Left lung (tissue), 10 donors: ENCODE measurements around the gene UCP2. TPM values are rescaled to one million over a fixed set of nuclear protein-coding genes. Genes with fewer than 3 reads are reported as not detected.

Experiments used
- ATAC-seq: fragments of 200-7000 bp; cut with Tn5 transposase; one replicate; pipeline ENCODE4 v1.9.1; 2020; ENCODE audit warnings: moderate library complexity
- DNase-seq, 4 donors: peaks; one replicate each; pipeline ENCODE4 v3.0.0-alpha.2; 2013 to 2020
- H3K27ac ChIP-seq, 2 donors: fragments of 200-600 bp; sonication (generic) in 1 of 2; one replicate each; pipeline versions ENCODE4 v1.5.0 to v1.8.0; 2020 to 2021
- H3K27me3 ChIP-seq, 2 donors: fragments of 200-600 bp; sonication (generic) in 1 of 2; one replicate each; pipeline versions ENCODE4 v1.5.0 to v1.8.0; 2020 to 2021
- H3K36me3 ChIP-seq, 2 donors: fragments of 200-600 bp; sonication (generic) in 1 of 2; one replicate each; pipeline versions ENCODE4 v1.5.0 to v1.8.0; 2020 to 2021
- H3K4me1 ChIP-seq, 2 donors: fragments of 200-600 bp; one replicate each; pipeline ENCODE4 v1.8.0; 2021
- H3K4me3 ChIP-seq, 2 donors: fragments of 200-600 bp; sonication (generic) in 1 of 2; one replicate each; pipeline versions ENCODE4 v1.5.0 to v1.8.0; 2020 to 2021; ENCODE audit warnings: mild to moderate bottlenecking in 1 of 2
- H3K9me3 ChIP-seq, 2 donors: fragments of 200-600 bp; sonication (generic) in 1 of 2; one replicate each; pipeline versions ENCODE4 v1.5.0 to v1.8.0; 2020 to 2021
- intact Hi-C, 2 donors: fragments of 100-400 bp; cut with DNase I; formaldehyde crosslinking; loops; one replicate each; pipeline versions ENCODE4 v1.11.2 to v1.14.2; 2022
- polyA plus RNA-seq, 6 donors: library from polyadenylated mRNA; unstranded; fragments of 120-200 nt; gene quantifications; one replicate each; pipeline ENCODE4 v1.2.1, GENCODE V29; 2013; ENCODE audit not compliant: insufficient read length in 6 of 6
- total RNA-seq, 2 donors: library from RNA; stranded (reverse); fragmentation: NEBNext Ultra II Directional; extraction: Animal tissue kit (Norgen Biotek cat#: 25700); gene quantifications; one replicate each; pipeline ENCODE4 v1.2.1, GENCODE V29; 2021
- TF ChIP-seq, protein P1 (sequence below), 2 donors: fragments of 200-600 bp; sonication (generic) in 1 of 2; IDR thresholded peaks; one replicate each; pipeline versions ENCODE4 v1.5.0 to v1.8.0; 2021; ENCODE audit warnings: antibody characterized with exemption in 2 of 2
- donor health status: DM: no; HTN: yes; CAD: no.
- donor health status: DM: no; HTN: no; CAD: no.

Gene UCP2
- total and polyA plus RNA-seq, 8 donors = 35.3 to 142 (median 42.6) TPM

DNA sequence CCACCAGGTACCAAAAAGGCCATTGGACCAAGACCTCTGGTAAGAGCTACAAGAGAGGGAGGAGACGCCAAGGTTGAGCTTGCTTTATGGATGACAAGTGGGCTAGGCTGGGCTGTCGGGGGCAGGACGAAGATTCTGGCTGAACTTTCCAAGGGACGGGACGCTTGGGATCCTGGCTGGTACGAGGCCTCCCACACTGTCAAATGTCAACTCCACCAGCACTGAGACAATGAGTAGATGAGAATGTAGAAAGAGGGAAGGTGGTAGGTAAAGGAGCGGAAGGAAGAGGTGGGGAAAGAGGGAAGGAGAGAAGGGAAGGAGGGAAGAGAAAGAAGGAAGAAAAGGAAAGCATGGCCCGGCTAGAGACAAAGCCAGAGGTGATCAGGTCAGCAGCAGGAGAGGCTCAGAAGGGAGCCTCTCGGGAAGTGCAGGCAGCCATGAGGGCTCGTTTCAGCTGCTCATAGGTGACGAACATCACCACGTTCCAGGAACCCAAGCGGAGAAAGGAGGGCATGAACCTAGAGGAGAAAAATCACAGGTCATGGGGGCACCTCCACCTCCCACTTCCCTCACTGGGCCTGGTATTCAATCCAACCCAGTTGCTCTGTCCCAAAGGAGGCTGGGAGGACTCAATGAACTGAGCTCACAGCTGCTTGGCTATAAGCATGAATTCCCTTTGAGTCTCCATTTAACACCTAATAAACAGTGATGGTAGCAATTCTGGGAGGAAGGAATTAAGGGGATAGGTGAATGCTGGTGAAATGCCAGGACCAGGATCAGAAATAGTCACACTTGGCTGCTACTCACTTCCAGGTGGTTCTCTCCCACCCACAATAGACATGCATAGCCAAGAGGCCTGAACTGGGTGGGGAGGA is 7.8 kb downstream of the UCP2 start:
- Histone ChIP-seq H3K27ac (no peak overlapping the region), H3K9me3 (no peaks in the 10 kb centered on the region), H3K4me3 (no peak overlapping the region), H3K4me1 (peaks cover 0 to 54% of the 10 kb centered on the region in 2 donors), H3K27me3 (no peaks in the 10 kb centered on the region), H3K36me3 (peaks cover 0 to 56% of the 10 kb centered on the region in 2 donors)
- TF ChIP-seq, protein P1, sequence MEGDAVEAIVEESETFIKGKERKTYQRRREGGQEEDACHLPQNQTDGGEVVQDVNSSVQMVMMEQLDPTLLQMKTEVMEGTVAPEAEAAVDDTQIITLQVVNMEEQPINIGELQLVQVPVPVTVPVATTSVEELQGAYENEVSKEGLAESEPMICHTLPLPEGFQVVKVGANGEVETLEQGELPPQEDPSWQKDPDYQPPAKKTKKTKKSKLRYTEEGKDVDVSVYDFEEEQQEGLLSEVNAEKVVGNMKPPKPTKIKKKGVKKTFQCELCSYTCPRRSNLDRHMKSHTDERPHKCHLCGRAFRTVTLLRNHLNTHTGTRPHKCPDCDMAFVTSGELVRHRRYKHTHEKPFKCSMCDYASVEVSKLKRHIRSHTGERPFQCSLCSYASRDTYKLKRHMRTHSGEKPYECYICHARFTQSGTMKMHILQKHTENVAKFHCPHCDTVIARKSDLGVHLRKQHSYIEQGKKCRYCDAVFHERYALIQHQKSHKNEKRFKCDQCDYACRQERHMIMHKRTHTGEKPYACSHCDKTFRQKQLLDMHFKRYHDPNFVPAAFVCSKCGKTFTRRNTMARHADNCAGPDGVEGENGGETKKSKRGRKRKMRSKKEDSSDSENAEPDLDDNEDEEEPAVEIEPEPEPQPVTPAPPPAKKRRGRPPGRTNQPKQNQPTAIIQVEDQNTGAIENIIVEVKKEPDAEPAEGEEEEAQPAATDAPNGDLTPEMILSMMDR (IDR thresholded peaks at IDR 0.05) = no peak
- no peak for DNase-seq
- no peak for ATAC-seq
- intact Hi-C loops = loop anchor here in 1 of 2 donors (10.0 kb wide), 1 partner anchor 60 kb away; no protein-coding TSS in a partner anchor

DNA sequence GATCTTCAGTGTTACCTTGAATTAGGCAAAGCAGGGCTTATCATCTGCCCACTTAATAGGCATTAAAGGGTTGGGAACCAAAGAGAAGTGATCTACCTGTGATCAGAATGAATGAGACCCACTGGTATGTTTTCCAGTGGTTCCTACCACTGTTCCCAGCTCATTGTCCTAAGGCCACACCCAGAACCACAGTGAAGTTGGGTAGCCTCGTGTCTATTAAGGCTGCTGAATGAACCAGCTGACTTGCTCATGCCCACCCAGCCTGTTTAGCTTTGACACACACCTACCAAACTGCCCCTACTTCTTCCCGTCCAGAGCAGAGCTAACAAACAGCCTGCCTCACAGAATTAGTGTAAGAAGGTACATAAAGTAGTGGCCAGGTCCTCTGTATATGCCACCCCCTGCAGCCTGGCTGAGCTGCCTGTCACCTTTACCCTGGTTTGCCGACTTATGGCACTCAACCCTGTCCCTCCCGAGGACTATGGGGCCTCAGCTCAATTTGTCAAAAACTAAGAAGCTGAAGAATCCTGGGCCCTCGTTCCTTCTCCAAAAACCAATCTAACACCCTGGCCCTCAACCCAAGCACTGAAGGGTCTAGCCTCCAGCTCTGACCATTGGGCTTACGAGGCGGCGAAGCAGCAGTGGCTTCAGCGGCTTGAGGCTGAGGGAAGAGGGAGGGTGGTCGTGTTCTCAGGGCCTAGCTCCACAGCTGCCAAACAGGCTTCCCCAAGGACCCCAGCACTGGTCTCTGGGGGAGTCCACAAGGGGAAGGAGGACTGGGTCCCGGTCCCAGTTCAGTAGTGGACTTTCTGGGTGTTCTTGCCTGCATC is 9.8 kb downstream of the UCP2 start:
- ATAC-seq (no peak), DNase-seq (no peak)
- no peak overlapping the region for H3K27ac ChIP-seq
- TF ChIP-seq, protein P1 (IDR thresholded peaks at IDR 0.05) = no peak
- H3K4me3 ChIP-seq = no peak overlapping the region
- intact Hi-C loops = loop anchor here in 1 of 2 donors (10.0 kb wide), 1 partner anchor 62 kb away; no protein-coding TSS in a partner anchor
- H3K36me3 ChIP-seq = peaks cover 0 to 37% of the 10 kb centered on the region in 2 donors
- H3K9me3 ChIP-seq = no peaks in the 10 kb centered on the region
- H3K4me1 ChIP-seq = peaks cover 0 to 34% of the 10 kb centered on the region in 2 donors
- no peaks in the 10 kb centered on the region for H3K27me3 ChIP-seq

DNA sequence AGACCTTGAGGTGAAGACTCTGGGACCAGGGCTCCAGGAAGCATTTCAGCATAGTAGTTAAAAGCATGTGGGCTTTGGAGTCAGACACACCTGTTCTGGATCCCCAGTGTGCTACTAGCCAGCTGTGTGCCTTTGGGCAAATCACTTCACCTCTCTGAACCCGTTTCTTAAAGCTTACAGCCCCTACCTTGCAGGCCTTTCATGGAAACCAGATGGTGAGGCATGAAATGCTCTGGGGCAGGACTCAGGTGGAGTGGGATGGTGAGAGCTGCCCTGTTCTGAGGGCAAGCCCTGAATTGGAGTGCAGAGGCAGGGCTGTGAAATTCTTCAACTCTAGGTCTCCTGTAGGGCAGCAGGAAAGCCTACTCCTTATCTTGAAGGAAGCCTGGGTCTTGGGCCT is 10.5 kb downstream of the UCP2 start:
- no peak overlapping the region for H3K27ac ChIP-seq
- H3K4me1 ChIP-seq = peaks cover 0 to 28% of the 10 kb centered on the region in 2 donors
- TF ChIP-seq, protein P1 (IDR thresholded peaks at IDR 0.05) = no peak
- H3K4me3 ChIP-seq = no peak overlapping the region
- H3K9me3 ChIP-seq = no peaks in the 10 kb centered on the region
- ATAC-seq (no peak), DNase-seq (no peak)
- intact Hi-C loops = loop anchor here in 1 of 2 donors (10.0 kb wide), 1 partner anchor 63 kb away; no protein-coding TSS in a partner anchor
- H3K27me3 ChIP-seq = no peaks in the 10 kb centered on the region
- peaks cover 0 to 30% of the 10 kb centered on the region in 2 donors for H3K36me3 ChIP-seq

DNA sequence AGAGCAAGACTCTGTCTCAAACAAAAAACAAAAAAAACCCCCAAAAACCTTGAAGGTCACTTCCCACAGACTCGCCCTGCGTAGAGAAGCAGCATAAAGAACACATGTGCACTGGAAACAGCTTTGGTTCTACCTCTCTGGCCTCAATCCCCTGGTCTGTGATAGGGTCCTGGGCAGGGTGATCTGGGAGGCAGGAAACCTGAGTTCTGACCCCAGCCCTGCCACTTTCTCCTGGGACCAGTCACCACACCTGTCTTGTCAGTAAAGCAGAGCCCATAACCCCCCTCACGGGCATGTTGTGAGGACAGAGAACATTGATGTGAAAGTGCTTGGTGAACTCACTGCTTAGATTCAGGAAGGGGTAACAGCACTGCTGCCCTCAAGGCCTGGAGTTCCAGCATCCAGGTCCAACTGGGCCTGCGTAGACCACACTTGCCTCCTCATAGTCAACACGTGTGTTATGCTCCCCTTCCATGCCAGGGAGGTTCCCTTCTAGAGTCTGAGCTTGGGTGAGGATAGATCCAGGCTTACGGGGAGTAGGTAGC is 11.4 kb downstream of the UCP2 start:
- intact Hi-C loops = loop anchor here in 1 of 2 donors (10.0 kb wide), 1 partner anchor 64 kb away; no protein-coding TSS in a partner anchor
- ATAC-seq (no peak), DNase-seq (no peak)
- no peak overlapping the region for H3K4me3 ChIP-seq
- H3K9me3 ChIP-seq = no peaks in the 10 kb centered on the region
- TF ChIP-seq, protein P1 (IDR thresholded peaks at IDR 0.05) = no peak
- H3K27ac ChIP-seq = no peak overlapping the region
- H3K27me3 ChIP-seq = no peaks in the 10 kb centered on the region
- H3K4me1 ChIP-seq = peaks cover 0 to 20% of the 10 kb centered on the region in 2 donors
- peaks cover 0 to 21% of the 10 kb centered on the region in 2 donors for H3K36me3 ChIP-seq
